IMR-90 (cell line): ENCODE data around the gene OR2A12. TPM values are rescaled to one million over a fixed set of nuclear protein-coding genes. Genes with fewer than 3 reads are reported as not detected.

ENCODE experiments used
- ATAC-seq: fragments of 200-7000 bp; cut with Tn5 transposase; 2 replicates; pipeline ENCODE4 v1.9.1; 2020; ENCODE audit warnings: low read depth, mild to moderate bottlenecking, moderate library complexity
- BruUV-seq: library from RNA; stranded (reverse); fragments of 400-500 nt; replicated peaks from 2 replicates; lab custom pipeline; 2021; lab: Mats Ljungman, UMichigan
- CTCF ChIA-PET: fragments of 300-600 bp; formaldehyde crosslinking; extraction: SDS; loops from one replicate; lab custom pipeline; 2021; ENCODE audit warnings: antibody characterized with exemption; lab: Yijun Ruan, JAX
- POLR2A ChIA-PET: fragments of 300-600 bp; sonication (Branson Sonifier 250); formaldehyde crosslinking; loops from one replicate; lab custom pipeline; 2022; ENCODE audit warnings: antibody characterized with exemption; ENCODE audit not compliant: unreplicated experiment; lab: Charles Lee
- DNase-seq: peaks from one replicate; pipeline ENCODE4 v3.0.0; 2013
- H2AFZ ChIP-seq: replicated peaks from 2 replicates; pipeline ENCODE3; 2013; ENCODE audit warnings: low read length, mild to moderate bottlenecking; ENCODE audit not compliant: poor library complexity
- H2AK5ac ChIP-seq: 2 replicates; pipeline ENCODE4 v1.6.1; 2013; ENCODE audit warnings: low read depth, low read length, inconsistent platforms
- H2AK9ac ChIP-seq: replicated peaks from 2 replicates; pipeline ENCODE3; 2013; ENCODE audit warnings: mild to moderate bottlenecking, low read depth, low read length, moderate library complexity; ENCODE audit not compliant: poor library complexity
- H2BK120ac ChIP-seq: 2 replicates; pipeline ENCODE4 v1.6.1; 2013; ENCODE audit warnings: low read depth, low read length, inconsistent platforms
- H2BK15ac ChIP-seq: 3 replicates; pipeline ENCODE4 v1.6.1; 2013; ENCODE audit warnings: low read depth, low read length, inconsistent platforms
- H2BK20ac ChIP-seq: 2 replicates; pipeline ENCODE4 v1.6.1; 2013; ENCODE audit warnings: low read depth, mild to moderate bottlenecking, inconsistent platforms, low read length, moderate library complexity
- H2BK5ac ChIP-seq: 2 replicates; pipeline ENCODE4 v1.6.1; 2013; ENCODE audit warnings: mild to moderate bottlenecking, low read depth, low read length, inconsistent platforms; ENCODE audit not compliant: poor library complexity, severe bottlenecking
- H3K14ac ChIP-seq: replicated peaks from 2 replicates; pipeline ENCODE4 v1.6.1; 2013; ENCODE audit warnings: low read depth, low read length, inconsistent platforms
- H3K18ac ChIP-seq: 2 replicates; pipeline ENCODE4 v1.6.1; 2013; ENCODE audit warnings: low read depth, low read length, control low read depth
- H3K23ac ChIP-seq: 2 replicates; pipeline ENCODE4 v1.6.1; 2013; ENCODE audit warnings: low read depth, low read length, inconsistent platforms
- H3K27ac ChIP-seq: 2 replicates; pipeline ENCODE4 v1.5.1; 2013; ENCODE audit warnings: mild to moderate bottlenecking, control low read depth, low read length; ENCODE audit not compliant: insufficient read depth
- H3K27me3 ChIP-seq: 2 replicates; pipeline ENCODE4 v1.6.1; 2013; ENCODE audit warnings: low read length; ENCODE audit not compliant: control insufficient read depth, insufficient read depth
- H3K36me3 ChIP-seq: 2 replicates; pipeline ENCODE4 v1.6.1; 2013; ENCODE audit warnings: low read length, mixed read lengths; ENCODE audit not compliant: control insufficient read depth, insufficient read depth
- H3K4ac ChIP-seq: 2 replicates; pipeline ENCODE4 v1.6.1; 2013; ENCODE audit warnings: low read depth, low read length, inconsistent platforms
- H3K4me1 ChIP-seq: 2 replicates; pipeline ENCODE4 v1.6.1; 2013; ENCODE audit warnings: low read length, mixed read lengths; ENCODE audit not compliant: control insufficient read depth, insufficient read depth
- H3K4me2 ChIP-seq: 2 replicates; pipeline ENCODE4 v1.6.1; 2013; ENCODE audit warnings: low read depth, mild to moderate bottlenecking, control low read depth, low read length, moderate library complexity
- H3K4me3 ChIP-seq: 2 replicates; pipeline ENCODE4 v1.5.1; 2013; ENCODE audit warnings: low read depth, mild to moderate bottlenecking, control low read depth, low read length, moderate library complexity; ENCODE audit not compliant: insufficient read depth
- H3K56ac ChIP-seq: 2 replicates; pipeline ENCODE4 v1.6.1; 2013; ENCODE audit warnings: low read length, inconsistent platforms; ENCODE audit not compliant: insufficient read depth; ENCODE audit errors: extremely low read depth
- H3K79me1 ChIP-seq, 2 experiments: 2 replicates each; pipeline ENCODE4 v1.6.1; 2013; ENCODE audit warnings: low read length in 2 of 2, inconsistent platforms in 1 of 2, low read depth in 1 of 2
- H3K9ac ChIP-seq: 2 replicates; pipeline ENCODE4 v1.6.1; 2013; ENCODE audit warnings: low read depth, low read length, control low read depth
- H3K9me1 ChIP-seq: 2 replicates; pipeline ENCODE4 v1.6.1; 2013; ENCODE audit warnings: low read length, inconsistent platforms; ENCODE audit not compliant: insufficient read depth
- H3K9me3 ChIP-seq: 2 replicates; pipeline ENCODE4 v1.6.1; 2013; ENCODE audit warnings: low read length; ENCODE audit not compliant: control insufficient read depth, insufficient read depth
- H4K20me1 ChIP-seq: 2 replicates; pipeline ENCODE4 v1.6.1; 2013; ENCODE audit warnings: low read length, inconsistent platforms; ENCODE audit not compliant: insufficient read depth
- H4K5ac ChIP-seq: 2 replicates; pipeline ENCODE4 v1.6.1; 2013; ENCODE audit warnings: mild to moderate bottlenecking, low read depth, low read length, control low read depth
- H4K8ac ChIP-seq, 2 experiments: 2 replicates each; pipeline ENCODE4 v1.6.1; 2013; ENCODE audit warnings: low read depth in 2 of 2, low read length in 2 of 2, control low read depth in 1 of 2, inconsistent platforms in 1 of 2
- H4K91ac ChIP-seq: 2 replicates; pipeline ENCODE4 v1.6.1; 2013; ENCODE audit warnings: low read depth, low read length, inconsistent platforms; ENCODE audit not compliant: insufficient read depth
- BHLHE40 ChIP-seq: fragments of 150-350 bp; IDR thresholded peaks from 2 replicates; pipeline ENCODE4 v1.6.1; 2016; ENCODE audit warnings: mild to moderate bottlenecking, low read depth, low read length
- CEBPB ChIP-seq: IDR thresholded peaks from 2 replicates; pipeline ENCODE4 v1.6.1; 2012; ENCODE audit warnings: low read depth, low read length, improper control_type of control experiment
- CHD1 ChIP-seq: IDR thresholded peaks from 2 replicates; pipeline ENCODE4 v1.6.1; 2012; ENCODE audit warnings: low read depth, low read length, improper control_type of control experiment
- FOS ChIP-seq: fragments of 150-350 bp; IDR thresholded peaks from 2 replicates; pipeline ENCODE4 v1.6.1; 2016; ENCODE audit warnings: low read depth, low read length
- MAFK ChIP-seq: IDR thresholded peaks from 2 replicates; pipeline ENCODE4 v1.6.1; 2012; ENCODE audit warnings: low read depth, low read length, improper control_type of control experiment
- MAZ ChIP-seq: IDR thresholded peaks from 2 replicates; pipeline ENCODE4 v1.6.1; 2012; ENCODE audit warnings: low read depth, mild to moderate bottlenecking, low read length, improper control_type of control experiment, moderate library complexity, borderline replicate concordance
- MXI1 ChIP-seq: IDR thresholded peaks from 2 replicates; pipeline ENCODE4 v1.6.1; 2012; ENCODE audit warnings: low read depth, mild to moderate bottlenecking, low read length, moderate library complexity, borderline replicate concordance
- NFE2L2 ChIP-seq: fragments of 150-350 bp; IDR thresholded peaks from 2 replicates; pipeline ENCODE4 v1.6.1; 2016; ENCODE audit warnings: low read depth, mild to moderate bottlenecking, low read length
- POLR2A ChIP-seq: IDR thresholded peaks from 2 replicates; pipeline ENCODE4 v1.6.1; 2012; ENCODE audit warnings: mild to moderate bottlenecking, low read depth, low read length
- RAD21 ChIP-seq: IDR thresholded peaks from 2 replicates; pipeline ENCODE4 v1.6.1; 2012; ENCODE audit warnings: low read length, improper control_type of control experiment
- RCOR1 ChIP-seq: IDR thresholded peaks from 2 replicates; pipeline ENCODE4 v1.6.1; 2012; ENCODE audit warnings: mild to moderate bottlenecking, low read length, improper control_type of control experiment; ENCODE audit not compliant: insufficient replicate concordance
- RFX5 ChIP-seq: IDR thresholded peaks from 2 replicates; pipeline ENCODE4 v1.8.0; 2012; ENCODE audit warnings: low read depth, mild to moderate bottlenecking, low read length, moderate library complexity
- SMC3 ChIP-seq: fragments of 150-350 bp; IDR thresholded peaks from 2 replicates; pipeline ENCODE4 v1.6.1; 2016; ENCODE audit warnings: low read depth, mild to moderate bottlenecking, antibody characterized with exemption, low read length, moderate library complexity
- WGBS, 2 experiments: methylation state at CpG; one replicate each; pipeline versions ENCODE4 v1.1.5 to v1.1.7; 2013; ENCODE audit warnings: missing lambda C conversion rate in 2 of 2; ENCODE audit not compliant: insufficient read length in 1 of 2; ENCODE audit errors: extremely low coverage in 2 of 2; 5-methylcytosine and 5-hydroxymethylcytosine counted together
- dilution Hi-C: fragments of 300-500 bp; cut with HindIII; formaldehyde crosslinking; loops from one replicate; pipeline ENCODE4 v1.14.3; 2018; ENCODE audit warnings: low sequenced_read_pairs; ENCODE audit not compliant: unreplicated experiment
- in situ Hi-C: fragments of 300-500 bp; cut with MboI; formaldehyde crosslinking; loops from 3 replicates; pipeline ENCODE4 v1.14.3; 2019; ENCODE audit warnings: low sequenced_read_pairs, inconsistent platforms, mixed read lengths
- intact Hi-C: fragments of 100-400 bp; cut with micrococcal nuclease; formaldehyde crosslinking; loops from 2 replicates; pipeline ENCODE4 v1.10.0; 2022
- polyA plus RNA-seq, 3 experiments: library from polyadenylated mRNA; depleted of rRNA; stranded (reverse); fragments of >200 nt; gene quantifications; 2 replicates each; pipeline ENCODE4 v1.2.3, GENCODE V29; 2012; ENCODE audit warnings: low replicate concordance in 1 of 3
- total RNA-seq: library from RNA; depleted of rRNA; stranded (reverse); fragments of >200 nt; gene quantifications from 2 replicates; pipeline ENCODE4 v1.2.3, GENCODE V29; 2012
- TF ChIP-seq, protein P1 (sequence below): fragments of 150-350 bp; IDR thresholded peaks from 2 replicates; pipeline ENCODE4 v1.6.1; 2016; ENCODE audit warnings: low read depth, mild to moderate bottlenecking, low read length, moderate library complexity, borderline replicate concordance
- TF ChIP-seq, protein P2 (sequence below): fragments of 150-350 bp; IDR thresholded peaks from 2 replicates; pipeline ENCODE4 v1.6.1; 2017; ENCODE audit warnings: mild to moderate bottlenecking, antibody characterized with exemption, low read length, low read depth
- TF ChIP-seq, protein P3 (sequence below): conservative IDR thresholded peaks from 2 replicates; pipeline ENCODE4 v1.5.1; 2012; ENCODE audit warnings: mild to moderate bottlenecking, low read depth, low read length, improper control_type of control experiment

Gene OR2A12
- total and polyA plus RNA-seq, 2 of the 4 experiments (the other 2 are of a cell fraction) = not detected

DNA sequence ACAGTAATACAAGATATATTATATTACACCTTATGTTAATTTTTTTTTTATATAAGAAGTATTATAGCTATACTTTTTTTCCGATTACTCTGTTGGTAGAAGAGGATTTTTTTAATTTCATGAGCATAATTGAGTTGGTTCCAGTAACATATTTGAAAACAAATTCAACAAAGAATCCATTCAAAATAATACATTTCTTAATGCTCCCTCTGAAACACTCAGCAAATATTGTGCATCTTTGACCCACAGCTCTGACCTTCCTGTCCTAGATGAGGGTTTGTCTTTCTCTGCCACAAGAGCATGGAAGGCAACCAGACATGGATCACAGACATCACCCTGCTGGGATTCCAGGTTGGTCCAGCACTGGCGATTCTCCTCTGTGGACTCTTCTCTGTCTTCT, 23.2 kb downstream of the OR2A12 start, which contains the start of gene OR2A2:
Gene OR2A2, plus strand, starts transcription at position 301 of the 400 bp plus-strand sequence. Its CDS starts 0 bp downstream, at position 301.
- no peak within 1 kb of the TSS for H3K4me3 ChIP-seq
- H3K9me3 ChIP-seq = no peaks in the 10 kb centered on the region
- no peak within 1 kb of the TSS for H3K9ac ChIP-seq
- intact Hi-C loops (no loop called here), dilution Hi-C loops (no loop called here), in situ Hi-C loops (no loop called here)
- no peak within 1 kb of the TSS for H2BK5ac ChIP-seq
- no peaks in the 10 kb centered on the region for H3K79me1 ChIP-seq
- H2AK5ac ChIP-seq = no peak within 1 kb of the TSS
- no peak within 1 kb of the TSS for H3K18ac ChIP-seq
- no CpG with 5 or more reads among the region's 2 CpGs for WGBS, 2 experiments
- no peak within 1 kb of the TSS for H4K5ac ChIP-seq
- TF ChIP-seq, protein P1, sequence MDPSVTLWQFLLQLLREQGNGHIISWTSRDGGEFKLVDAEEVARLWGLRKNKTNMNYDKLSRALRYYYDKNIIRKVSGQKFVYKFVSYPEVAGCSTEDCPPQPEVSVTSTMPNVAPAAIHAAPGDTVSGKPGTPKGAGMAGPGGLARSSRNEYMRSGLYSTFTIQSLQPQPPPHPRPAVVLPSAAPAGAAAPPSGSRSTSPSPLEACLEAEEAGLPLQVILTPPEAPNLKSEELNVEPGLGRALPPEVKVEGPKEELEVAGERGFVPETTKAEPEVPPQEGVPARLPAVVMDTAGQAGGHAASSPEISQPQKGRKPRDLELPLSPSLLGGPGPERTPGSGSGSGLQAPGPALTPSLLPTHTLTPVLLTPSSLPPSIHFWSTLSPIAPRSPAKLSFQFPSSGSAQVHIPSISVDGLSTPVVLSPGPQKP = no peak
- no peak for TF ChIP-seq BHLHE40
- no peak for TF ChIP-seq RFX5
- no peak for TF ChIP-seq FOS
- TF ChIP-seq, protein P2, sequence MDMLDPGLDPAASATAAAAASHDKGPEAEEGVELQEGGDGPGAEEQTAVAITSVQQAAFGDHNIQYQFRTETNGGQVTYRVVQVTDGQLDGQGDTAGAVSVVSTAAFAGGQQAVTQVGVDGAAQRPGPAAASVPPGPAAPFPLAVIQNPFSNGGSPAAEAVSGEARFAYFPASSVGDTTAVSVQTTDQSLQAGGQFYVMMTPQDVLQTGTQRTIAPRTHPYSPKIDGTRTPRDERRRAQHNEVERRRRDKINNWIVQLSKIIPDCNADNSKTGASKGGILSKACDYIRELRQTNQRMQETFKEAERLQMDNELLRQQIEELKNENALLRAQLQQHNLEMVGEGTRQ = no peak
- TF ChIP-seq MXI1 = no peak
- no peak for TF ChIP-seq SMC3
- TF ChIP-seq CEBPB = no peak
- TF ChIP-seq RCOR1 = no peak
- TF ChIP-seq RAD21 = no peak
- TF ChIP-seq MAFK = no peak
- TF ChIP-seq, protein P3, sequence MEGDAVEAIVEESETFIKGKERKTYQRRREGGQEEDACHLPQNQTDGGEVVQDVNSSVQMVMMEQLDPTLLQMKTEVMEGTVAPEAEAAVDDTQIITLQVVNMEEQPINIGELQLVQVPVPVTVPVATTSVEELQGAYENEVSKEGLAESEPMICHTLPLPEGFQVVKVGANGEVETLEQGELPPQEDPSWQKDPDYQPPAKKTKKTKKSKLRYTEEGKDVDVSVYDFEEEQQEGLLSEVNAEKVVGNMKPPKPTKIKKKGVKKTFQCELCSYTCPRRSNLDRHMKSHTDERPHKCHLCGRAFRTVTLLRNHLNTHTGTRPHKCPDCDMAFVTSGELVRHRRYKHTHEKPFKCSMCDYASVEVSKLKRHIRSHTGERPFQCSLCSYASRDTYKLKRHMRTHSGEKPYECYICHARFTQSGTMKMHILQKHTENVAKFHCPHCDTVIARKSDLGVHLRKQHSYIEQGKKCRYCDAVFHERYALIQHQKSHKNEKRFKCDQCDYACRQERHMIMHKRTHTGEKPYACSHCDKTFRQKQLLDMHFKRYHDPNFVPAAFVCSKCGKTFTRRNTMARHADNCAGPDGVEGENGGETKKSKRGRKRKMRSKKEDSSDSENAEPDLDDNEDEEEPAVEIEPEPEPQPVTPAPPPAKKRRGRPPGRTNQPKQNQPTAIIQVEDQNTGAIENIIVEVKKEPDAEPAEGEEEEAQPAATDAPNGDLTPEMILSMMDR = no peak
- no peak for TF ChIP-seq NFE2L2
- no peak for TF ChIP-seq POLR2A
- TF ChIP-seq CHD1 = no peak
- no peak for TF ChIP-seq MAZ
- no peak within 1 kb of the TSS for H2BK15ac ChIP-seq
- no peaks in the 10 kb centered on the region for H3K27me3 ChIP-seq
- no peaks in the 10 kb centered on the region for H4K20me1 ChIP-seq
- ChIA-PET CTCF (no interaction called here), POLR2A (no interaction called here)
- H2AFZ ChIP-seq = no peak within 1 kb of the TSS
- H4K91ac ChIP-seq = no peak within 1 kb of the TSS
- DNase-seq (no peak), ATAC-seq (no peak)
- no peak within 1 kb of the TSS for H2AK9ac ChIP-seq
- no peak within 1 kb of the TSS for H3K56ac ChIP-seq
- no peak within 1 kb of the TSS for H3K14ac ChIP-seq
- H3K36me3 ChIP-seq = no peaks in the 10 kb centered on the region
- no peak within 1 kb of the TSS for H3K23ac ChIP-seq
- no peak within 1 kb of the TSS for H4K8ac ChIP-seq
- no peaks in the 10 kb centered on the region for H3K4me1 ChIP-seq
- no peaks in the 10 kb centered on the region for H3K9me1 ChIP-seq
- no peak within 1 kb of the TSS for H2BK120ac ChIP-seq
- H3K4ac ChIP-seq = no peak within 1 kb of the TSS
- H3K27ac ChIP-seq = no peak within 1 kb of the TSS
- BruUV-seq = no TSS peak
- no peak within 1 kb of the TSS for H2BK20ac ChIP-seq
- no peak within 1 kb of the TSS for H3K4me2 ChIP-seq
